GM12875 (cell line): Measurements from ENCODE around the gene LGR6.

Experiments
- H3K4me3 ChIP-seq: one replicate; pipeline ENCODE4 v1.5.1; 2011; ENCODE audit warnings: low read depth, low read length, control low read depth
- CTCF ChIP-seq: IDR thresholded peaks from 2 replicates; pipeline ENCODE4 v1.5.1; 2011; ENCODE audit warnings: low read depth, mild to moderate bottlenecking, control low read depth, inconsistent platforms, low read length, moderate library complexity, borderline replicate concordance; ENCODE audit not compliant: insufficient read depth

Gene LGR6

DNA sequence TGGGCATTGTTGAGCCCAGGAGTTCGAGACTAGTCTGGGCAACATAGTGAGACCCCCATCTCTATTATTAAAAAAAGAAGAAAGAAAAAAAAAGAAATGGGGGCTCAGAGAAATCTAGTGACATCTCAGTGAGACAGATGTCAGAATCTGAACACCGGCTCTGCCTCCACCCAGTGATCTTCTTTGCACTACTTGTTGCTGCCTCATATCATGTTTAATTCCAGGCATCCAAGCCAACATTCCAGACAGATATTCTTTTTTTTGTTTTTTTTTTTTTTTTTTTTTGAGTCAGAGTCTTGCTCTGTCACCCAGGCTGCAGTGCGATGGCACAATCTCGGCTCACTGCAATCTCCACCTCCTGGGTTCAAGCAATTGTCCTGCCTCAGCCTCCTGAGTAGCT is 44.0 kb upstream of the LGR6 start:
- H3K4me3 ChIP-seq, result no peak overlapping the region
- no peak for TF ChIP-seq CTCF

DNA sequence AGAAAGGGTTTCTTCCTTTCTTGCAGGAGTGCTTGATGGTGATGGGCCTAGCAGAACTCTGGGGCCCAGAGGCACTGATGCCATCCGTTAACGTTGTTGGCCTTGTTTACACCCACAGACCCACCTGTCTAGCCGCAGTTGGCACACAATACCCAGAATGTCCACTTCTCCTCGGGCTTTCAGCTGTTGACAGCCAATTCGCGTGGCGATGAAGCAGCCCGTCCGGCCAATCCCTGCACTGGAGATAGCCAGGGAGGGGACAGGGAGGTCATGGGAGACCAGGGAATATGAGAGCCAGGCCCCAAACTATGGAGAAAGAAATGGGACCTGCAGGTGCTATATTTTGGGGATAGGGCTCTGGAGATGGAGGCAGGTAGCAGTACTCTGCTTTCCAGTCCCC is 43.4 kb upstream of the LGR6 start:
- no peak overlapping the region for H3K4me3 ChIP-seq
- no peak for TF ChIP-seq CTCF

GRCh38 chr1:202150602-202151001 is 43.0 kb upstream of the LGR6 start:
- TF ChIP-seq CTCF, result no peak
- H3K4me3 ChIP-seq, result no peak overlapping the region

GRCh38 chr1:202151045-202151444 is 42.6 kb upstream of the LGR6 start:
- H3K4me3 ChIP-seq, result no peak overlapping the region
- TF ChIP-seq CTCF, result no peak

- no peak for TF ChIP-seq CTCF
- H3K4me3 ChIP-seq, result no peak overlapping the region
These were observed 41.2 kb upstream of the LGR6 start for GRCh38 chr1:202152399-202152798.

DNA sequence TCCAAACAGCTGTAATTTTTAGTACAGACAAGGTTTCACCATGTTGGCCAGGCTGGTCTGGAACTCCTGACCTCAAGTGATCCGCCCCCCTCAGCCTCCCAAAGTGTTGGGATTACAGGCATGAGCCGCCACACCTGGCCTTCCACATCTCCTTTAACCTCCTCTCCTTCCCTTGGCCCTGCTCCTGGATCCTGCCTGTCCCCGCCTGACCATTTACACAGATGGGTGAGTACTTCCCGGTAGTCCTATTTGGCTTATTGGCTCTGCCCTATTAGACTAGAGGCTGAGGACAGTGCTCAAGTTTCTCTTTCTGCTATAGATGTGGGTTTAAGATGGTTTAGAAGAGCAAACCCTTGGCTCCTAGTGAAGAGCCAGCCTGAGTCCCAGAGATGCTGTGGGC is 40.3 kb upstream of the LGR6 start:
- no peak for TF ChIP-seq CTCF
- H3K4me3 ChIP-seq, result no peak overlapping the region

DNA sequence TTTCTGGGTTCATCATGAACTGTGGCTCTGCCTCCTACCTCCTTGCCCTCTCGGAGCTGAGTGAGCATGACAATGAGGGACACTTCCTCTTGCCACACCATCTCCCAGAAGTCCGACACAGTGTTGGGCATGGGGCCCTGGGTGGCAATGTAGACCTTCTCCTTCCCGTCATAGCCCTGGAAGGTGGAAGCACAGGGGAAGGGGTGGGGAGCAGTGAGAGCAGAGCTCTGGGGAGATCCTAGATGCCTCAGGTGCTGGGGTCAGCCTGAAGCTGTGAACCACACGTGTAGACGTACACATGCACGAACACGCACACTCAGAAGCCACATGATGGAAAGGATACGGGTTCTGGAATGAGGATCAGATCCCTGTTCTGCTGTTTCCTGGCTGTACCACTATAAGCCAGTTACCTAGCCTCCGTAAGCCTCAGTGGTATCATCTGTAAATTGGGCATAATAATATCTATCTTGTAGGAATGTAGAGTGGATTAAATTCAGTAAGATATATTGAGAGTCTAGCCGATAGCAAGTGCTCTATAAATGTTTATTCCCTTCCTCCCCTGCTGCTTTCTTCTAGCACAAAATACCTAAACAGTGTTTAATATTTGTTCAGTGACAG is 39.3 kb upstream of the LGR6 start:
- TF ChIP-seq CTCF, result no peak
- H3K4me3 ChIP-seq, result no peak overlapping the region
